GM18519 (cell line): ENCODE data around the gene CISH.

Experiments used
- ATAC-seq: cut with Tn5 transposase; IDR thresholded peaks from one replicate; pipeline ENCODE4 v1.9.1; 2021; ENCODE audit warnings: mild to moderate bottlenecking, moderate library complexity; ENCODE audit not compliant: unreplicated experiment, low FRiP score

The CISH gene

DNA sequence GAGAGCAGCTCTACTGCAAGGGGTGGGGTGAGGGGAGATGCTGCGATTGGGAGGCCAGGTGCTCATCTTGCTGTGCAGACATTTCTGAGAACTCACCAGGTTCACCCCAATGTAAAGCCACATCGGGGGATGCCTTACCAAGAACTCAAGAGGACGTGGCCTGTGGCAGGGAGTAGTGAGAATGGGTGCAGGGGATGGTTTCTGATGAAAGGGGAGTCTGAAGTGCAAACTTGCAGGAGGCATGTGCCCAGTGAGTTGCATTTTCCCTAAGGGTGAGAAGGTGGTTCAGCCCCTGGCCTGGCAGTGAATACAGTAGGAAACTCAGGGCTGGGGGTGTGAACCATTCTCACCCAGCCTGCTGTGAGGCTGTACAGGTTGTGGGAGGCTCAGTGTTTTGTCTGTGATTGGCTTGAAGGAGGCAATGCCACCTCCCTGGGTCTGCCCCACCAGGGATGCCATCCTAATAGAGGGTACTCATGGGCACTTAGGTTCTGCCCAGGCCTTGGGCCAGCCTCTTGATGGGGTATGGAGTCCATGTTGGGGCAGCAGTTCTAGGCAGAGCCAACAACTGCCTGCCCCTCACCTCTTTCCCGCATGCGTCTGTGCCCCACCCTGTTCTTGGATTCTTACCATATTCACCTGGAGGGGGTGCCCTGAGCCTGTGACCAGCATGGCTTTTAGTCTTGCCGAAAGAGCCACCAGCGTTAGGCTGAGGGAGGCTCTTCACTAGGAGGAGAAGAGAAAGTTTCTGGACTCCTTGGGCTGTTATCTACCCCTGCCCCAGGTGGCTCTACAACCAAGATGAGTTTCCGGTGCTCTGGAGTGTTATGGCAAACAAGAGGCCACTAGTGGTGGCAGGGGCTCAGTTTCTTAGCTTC, 37.8 kb downstream of the CISH start:
- ATAC-seq, result no peak

- ATAC-seq, result no peak
These were observed 38.7 kb downstream of the CISH start for GRCh38 chr3:50572801-50573371.

GRCh38 chr3:50572158-50572557, 39.4 kb downstream of the CISH start:
- ATAC-seq, result no peak

- ATAC-seq, result no peak
These were observed 40.1 kb downstream of the CISH start for GRCh38 chr3:50571486-50571885.

DNA sequence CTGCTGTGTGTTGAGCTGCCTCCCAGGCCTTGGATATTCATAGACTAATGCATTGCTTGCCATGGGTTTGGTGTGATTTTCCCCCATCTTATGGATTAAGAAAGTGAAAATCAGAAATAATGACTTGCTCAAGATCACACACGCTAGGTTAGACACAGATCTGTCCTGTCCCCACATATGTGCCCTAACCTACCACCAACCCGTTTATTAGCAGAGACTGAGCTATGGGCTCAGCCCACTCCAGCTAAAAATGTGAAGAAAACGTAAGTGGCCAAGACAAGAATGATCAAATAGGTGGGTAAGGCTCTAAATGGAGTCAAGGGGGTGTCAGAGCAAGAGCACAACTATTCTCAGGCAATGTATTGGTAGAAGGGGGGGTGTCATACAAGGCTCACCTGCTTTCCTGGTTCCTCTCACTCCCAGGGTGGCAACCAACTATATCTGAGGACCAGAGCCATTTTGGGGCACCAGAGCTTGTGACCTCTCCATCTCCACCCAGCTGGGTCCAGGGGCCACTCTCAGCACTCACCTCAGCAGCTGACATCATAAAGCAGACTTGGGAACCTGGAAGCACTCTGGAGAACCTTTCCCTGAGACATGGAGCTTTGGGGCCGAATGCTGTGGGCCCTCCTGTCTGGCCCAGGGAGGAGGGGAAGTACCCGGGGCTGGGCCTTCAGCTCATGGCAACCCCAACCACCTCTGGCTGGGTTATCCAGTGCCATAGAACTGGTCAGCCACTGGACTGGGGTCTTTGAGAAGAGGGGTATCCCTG, 40.9 kb downstream of the CISH start:
- no peak for ATAC-seq

DNA sequence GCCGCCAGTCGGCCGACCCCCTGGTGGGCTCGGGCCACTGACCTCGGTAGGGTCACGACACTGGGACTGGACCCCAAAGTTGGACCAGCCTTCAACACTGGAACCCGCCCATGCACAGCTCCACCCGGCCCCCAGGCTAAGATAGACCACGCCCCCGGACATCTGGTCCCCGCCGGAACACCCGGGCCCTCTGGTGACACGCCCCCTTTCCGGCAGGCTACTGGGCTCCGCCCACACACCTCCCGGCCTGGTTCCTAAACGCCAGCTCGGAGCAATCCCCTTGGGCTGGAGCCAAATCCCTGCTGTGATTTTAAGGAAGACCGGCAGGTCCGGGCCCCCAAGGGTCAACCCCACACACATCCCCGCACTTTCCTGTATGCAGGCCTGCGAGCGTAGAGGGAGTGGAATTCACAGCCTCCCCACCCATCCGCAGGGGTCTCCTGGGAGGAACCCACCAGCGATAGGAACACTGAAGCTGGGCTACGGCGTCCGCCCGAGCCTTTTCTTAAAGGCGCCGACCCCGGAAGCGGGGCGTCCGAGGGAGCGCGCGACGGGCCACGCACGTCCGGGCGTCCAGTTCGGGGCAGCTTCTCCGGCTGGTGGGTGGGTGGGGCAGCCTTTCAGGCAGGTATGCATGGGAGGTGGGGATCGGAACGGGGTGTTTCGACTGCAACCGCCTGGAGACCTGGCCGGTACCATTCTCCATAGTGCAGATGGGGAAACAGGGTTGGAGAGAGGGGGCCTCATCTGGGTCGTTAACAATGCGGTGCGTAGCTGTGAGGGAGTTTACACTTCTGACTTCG, 42.4 kb downstream of the CISH start, which contains the start of gene HEMK1:
HEMK1 (plus strand) TSS at position 576 of the 803 bp plus-strand sequence. CDS start 1,583 bp downstream, outside the sequence.
- peak; percentile 35 for ATAC-seq

GRCh38 chr3:50567386-50568167, 44.0 kb downstream of the CISH start, which contains the start of gene C3orf18:
C3orf18 (minus strand) TSS chr3:50567747; CDS start chr3:50565699, 2,048 bp downstream.
- ATAC-seq, result peak; percentile 76

- ATAC-seq, result no peak
These were observed 44.6 kb downstream of the CISH start for GRCh38 chr3:50567011-50567385.

DNA sequence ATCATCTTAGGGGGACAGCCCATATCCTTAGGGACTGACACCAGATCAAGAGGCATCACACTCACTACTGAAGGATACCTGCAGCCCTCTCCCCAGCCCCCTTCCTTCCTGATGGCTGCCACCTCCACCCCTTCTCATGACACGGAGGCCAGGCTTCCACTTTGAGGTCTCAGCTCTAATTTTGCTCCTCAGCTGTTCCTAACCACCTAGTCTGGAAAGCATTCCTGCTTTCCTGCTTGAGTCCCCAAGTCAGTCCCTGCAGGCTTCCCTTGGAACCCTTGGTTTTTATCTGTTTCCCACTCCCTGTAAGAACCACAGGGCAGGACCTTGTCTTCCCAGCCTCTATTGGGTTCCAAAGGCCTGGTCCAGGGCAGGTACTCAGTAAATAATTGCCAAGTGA, 47.3 kb downstream of the CISH start:
- ATAC-seq, result no peak

- no peak for ATAC-seq
These were observed 47.7 kb downstream of the CISH start for GRCh38 chr3:50563867-50564266.

- no peak for ATAC-seq
These were observed 48.7 kb downstream of the CISH start for GRCh38 chr3:50562861-50563260.

DNA sequence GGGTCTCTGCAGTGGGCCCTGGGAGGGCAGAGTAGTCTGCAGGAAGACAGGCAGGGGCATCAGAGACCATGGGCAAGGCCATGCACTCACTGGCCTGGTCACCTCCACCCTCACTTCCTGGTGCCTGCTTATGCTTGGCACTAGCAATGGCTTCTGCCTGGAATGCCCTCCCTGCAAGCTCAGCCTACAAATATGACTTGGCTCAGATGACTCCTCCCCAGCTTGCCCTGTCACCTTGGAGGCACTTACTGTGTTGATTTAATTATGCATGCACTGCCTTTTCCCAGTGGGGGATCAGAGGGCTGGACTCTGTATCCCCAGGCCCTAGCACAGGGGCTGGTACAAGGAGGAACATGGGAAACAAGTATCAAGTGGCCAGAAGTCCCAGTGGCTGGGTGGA, 51.9 kb downstream of the CISH start:
- ATAC-seq, result no peak

GRCh38 chr3:50557915-50558314, 53.7 kb downstream of the CISH start:
- ATAC-seq, result no peak

GRCh38 chr3:50557106-50557505, 54.5 kb downstream of the CISH start:
- ATAC-seq, result no peak
